Activated CD4-positive, alpha-beta T cell treated with anti-CD3 and anti-CD28 coated beads, Interleukin-2, amount 50 U/mL, for 48 hours (primary cell): ENCODE results near the gene KLF13.

Experiments
- DNase-seq, 2 experiments: peaks; one replicate each; pipeline ENCODE4 v3.0.0-alpha.2; 2020

KLF13 gene

DNA sequence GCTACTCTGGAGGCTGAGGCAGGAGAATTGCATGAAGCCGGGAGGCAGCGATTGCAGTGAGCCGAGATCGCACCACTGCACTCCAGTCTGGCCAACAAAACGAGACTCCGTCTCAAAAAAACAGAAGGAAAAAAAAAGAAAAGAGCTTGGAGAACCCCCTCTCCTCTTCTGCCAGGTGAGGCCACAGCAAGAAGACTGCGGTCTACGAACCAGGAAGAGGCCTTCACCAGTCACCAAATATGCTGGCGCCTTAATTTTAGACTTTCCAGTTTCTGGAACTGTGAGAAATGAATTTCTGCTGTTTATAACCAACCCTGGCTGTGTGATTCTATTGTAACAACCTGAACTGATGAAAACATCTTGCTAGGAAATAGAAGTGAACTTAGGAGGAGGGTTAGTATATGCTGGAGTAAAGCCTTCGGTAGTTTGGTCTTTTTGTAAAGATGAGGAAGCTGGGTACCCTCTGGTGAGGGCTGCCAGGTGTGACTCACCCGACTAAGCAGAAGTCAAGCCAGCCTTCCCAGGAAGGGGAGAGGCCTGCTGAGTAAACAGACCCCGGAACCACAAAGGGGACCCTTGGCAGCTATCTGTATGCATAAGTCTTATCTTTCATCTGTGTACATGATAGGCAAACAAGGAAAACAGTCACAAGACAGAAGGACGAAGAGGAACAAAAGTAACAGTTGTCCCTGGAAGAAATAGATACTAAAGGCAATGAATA, 78.7 kb downstream of the KLF13 start:
- DNase-seq: no peak

- no peak for DNase-seq
These were observed 80.7 kb downstream of the KLF13 start for GRCh38 chr15:31407376-31407775.

- no peak for DNase-seq
These were observed 81.2 kb downstream of the KLF13 start for GRCh38 chr15:31407851-31408250.

DNA sequence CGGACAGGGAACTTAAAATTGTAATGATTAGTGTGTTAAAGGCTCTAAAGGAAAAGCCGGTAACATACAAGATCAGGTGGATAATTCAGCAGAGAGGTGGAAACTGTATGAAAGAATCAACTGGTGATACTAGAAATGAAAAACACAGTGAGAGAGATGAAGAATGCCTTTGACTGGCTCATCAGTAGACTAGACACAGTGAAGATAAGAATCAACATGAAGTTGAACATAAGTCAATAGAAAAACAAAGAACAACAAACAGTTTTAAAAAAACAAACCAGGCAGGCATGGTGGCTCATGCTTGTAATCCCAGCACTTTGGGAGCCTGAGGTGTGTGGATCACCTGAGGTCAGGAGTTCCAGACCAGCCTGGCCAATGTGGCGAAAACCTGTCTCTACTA, 82.1 kb downstream of the KLF13 start:
- DNase-seq: no peak

GRCh38 chr15:31409171-31409570, 82.5 kb downstream of the KLF13 start:
- DNase-seq: no peak

- DNase-seq: no peak
These were observed 86.2 kb downstream of the KLF13 start for GRCh38 chr15:31412824-31413223.

GRCh38 chr15:31415201-31415600, 88.6 kb downstream of the KLF13 start:
- no peak for DNase-seq

GRCh38 chr15:31419820-31420219, 93.2 kb downstream of the KLF13 start:
- DNase-seq: no peak

DNA sequence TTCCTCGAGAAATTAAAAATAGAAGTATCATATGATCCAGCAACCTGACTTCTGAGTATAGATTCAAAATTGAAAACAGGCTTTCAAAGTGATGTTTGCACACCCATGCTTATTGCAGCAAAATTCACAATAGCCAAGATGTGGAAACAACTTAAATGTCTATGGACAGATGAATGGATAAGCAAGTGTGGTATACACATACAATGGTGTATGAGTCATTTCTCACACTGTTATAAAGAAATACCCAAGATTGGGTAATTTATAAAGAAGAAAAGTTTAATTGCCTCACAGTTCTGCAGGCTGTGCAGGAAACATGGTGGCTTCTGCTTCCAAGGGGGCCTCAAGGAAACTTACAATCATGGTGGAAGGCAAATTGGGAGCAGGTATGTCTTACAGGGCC, 100.8 kb downstream of the KLF13 start:
- DNase-seq: no peak
